CD4-positive, alpha-beta T cell treated with Interleukin-6 at 100 ng/mL for 8 hours (primary cell): ENCODE measurements around the gene ABLIM2.

ENCODE experiments used
- DNase-seq: peaks from one replicate; pipeline ENCODE4 v3.0.0-alpha.2; 2020; ENCODE audit warnings: mixed read lengths, low spot score

ABLIM2 gene

GRCh38 chr4:8047837-8048678, 110.6 kb downstream of the ABLIM2 start:
- no peak for DNase-seq

GRCh38 chr4:8046925-8047541, 111.6 kb downstream of the ABLIM2 start:
- DNase-seq = no peak

GRCh38 chr4:8045909-8046308, 112.7 kb downstream of the ABLIM2 start:
- no peak for DNase-seq

- no peak for DNase-seq
These were observed 113.9 kb downstream of the ABLIM2 start for GRCh38 chr4:8044699-8045098.

- DNase-seq = no peak
These were observed 114.4 kb downstream of the ABLIM2 start for GRCh38 chr4:8044244-8044643.

GRCh38 chr4:8043596-8043995, 115.0 kb downstream of the ABLIM2 start:
- DNase-seq = no peak

GRCh38 chr4:8041868-8042267, 116.7 kb downstream of the ABLIM2 start:
- DNase-seq = no peak

GRCh38 chr4:8041172-8041571, 117.4 kb downstream of the ABLIM2 start:
- DNase-seq = no peak

GRCh38 chr4:8040607-8041006, 118.0 kb downstream of the ABLIM2 start:
- no peak for DNase-seq

- DNase-seq = no peak
These were observed 118.8 kb downstream of the ABLIM2 start for GRCh38 chr4:8039853-8040252.

- DNase-seq = no peak
These were observed 119.3 kb downstream of the ABLIM2 start for GRCh38 chr4:8039290-8039689.

- DNase-seq = no peak
These were observed 119.8 kb downstream of the ABLIM2 start for GRCh38 chr4:8038719-8039251.

GRCh38 chr4:8038083-8038482, 120.5 kb downstream of the ABLIM2 start:
- DNase-seq = no peak

- no peak for DNase-seq
These were observed 121.4 kb downstream of the ABLIM2 start for GRCh38 chr4:8037150-8037769.

- DNase-seq = no peak
These were observed 123.2 kb downstream of the ABLIM2 start for GRCh38 chr4:8035371-8035780.

- no peak for DNase-seq
These were observed 124.6 kb downstream of the ABLIM2 start for GRCh38 chr4:8033829-8034528.

GRCh38 chr4:8033067-8033755, 125.4 kb downstream of the ABLIM2 start:
- DNase-seq = no peak

GRCh38 chr4:8032381-8032780, 126.2 kb downstream of the ABLIM2 start:
- no peak for DNase-seq

- no peak for DNase-seq
These were observed 128.4 kb downstream of the ABLIM2 start for GRCh38 chr4:8030121-8030781.

GRCh38 chr4:8029689-8030088, 128.9 kb downstream of the ABLIM2 start:
- no peak for DNase-seq
